Vagina (tissue), 2 donors: ENCODE results near the gene METTL24. TPM values are rescaled to one million over a fixed set of nuclear protein-coding genes. Genes with fewer than 3 reads are reported as not detected.

Experiments
- DNase-seq, 2 donors: peaks; one replicate each; pipeline ENCODE4 v3.0.0-alpha.2; 2017; ENCODE audit errors: extremely low spot score in 2 of 2
- H3K27ac ChIP-seq: fragments of 200-600 bp; sonication (generic); one replicate; pipeline ENCODE4 v1.5.1; 2019
- H3K27me3 ChIP-seq: fragments of 200-600 bp; sonication (generic); one replicate; pipeline ENCODE4 v1.5.1; 2019
- H3K36me3 ChIP-seq, 2 donors: fragments of 200-600 bp; sonication (generic); one replicate each; pipeline ENCODE4 v1.5.1; 2017 to 2019
- H3K4me1 ChIP-seq: fragments of 200-600 bp; sonication (generic); one replicate; pipeline ENCODE4 v1.5.1; 2019
- H3K4me3 ChIP-seq, 2 donors: fragments of 200-600 bp; sonication (generic); 1 replicate in 1 of 2; 2 replicates in 1 of 2; pipeline ENCODE4 v1.5.1; 2016 to 2019
- H3K9me3 ChIP-seq: fragments of 200-600 bp; sonication (generic); one replicate; pipeline ENCODE4 v1.5.1; 2019
- POLR2A ChIP-seq, 2 donors: fragments of 450-650 bp; IDR thresholded peaks; one replicate each; pipeline ENCODE4 v1.6.1; 2017; ENCODE audit warnings: antibody characterized with exemption in 2 of 2, mild to moderate bottlenecking in 2 of 2, moderate library complexity in 2 of 2
- POLR2AphosphoS5 ChIP-seq, 2 donors: sonication (generic); formaldehyde crosslinking; IDR thresholded peaks; one replicate each; pipeline ENCODE4 v1.9.0; 2017; ENCODE audit warnings: antibody characterized with exemption in 2 of 2, mild to moderate bottlenecking in 2 of 2, low read depth in 1 of 2; ENCODE audit not compliant: insufficient read depth in 1 of 2
- intact Hi-C: fragments of 100-400 bp; cut with DNase I; formaldehyde crosslinking; loops from one replicate; pipeline ENCODE4 v1.15.1; 2023
- total RNA-seq: library from RNA; depleted of rRNA; stranded (reverse); fragments of >200 nt; gene quantifications from one replicate; pipeline ENCODE4 v1.2.3, GENCODE V29; 2016
- TF ChIP-seq, protein P1 (sequence below), 3 experiments: fragments of 450-650 bp in 2 of 3; fragments of 200-600 bp in 1 of 3; sonication (generic) in 1 of 3; IDR thresholded peaks; one replicate each; pipeline ENCODE4 v1.5.1; 2017 to 2019; ENCODE audit warnings: antibody characterized with exemption in 3 of 3, mild to moderate bottlenecking in 2 of 3, moderate library complexity in 2 of 3

METTL24 gene
- total RNA-seq, 1 donor from 2014 or later: 6.6 TPM

- TF ChIP-seq POLR2AphosphoS5 (IDR thresholded peaks at IDR 0.05; ENCODE audit: insufficient read depth in 1 of 2, low read depth in 1 of 2): no peak
- Histone ChIP-seq H3K4me3 (no peak overlapping the region), H3K27ac (no peak overlapping the region), H3K9me3 (no peaks in the 10 kb centered on the region), H3K27me3 (no peaks in the 10 kb centered on the region), H3K4me1 (no peaks in the 10 kb centered on the region), H3K36me3 (no peaks in the 10 kb centered on the region)
- intact Hi-C loops: loop anchor here (10.0 kb wide), 2 partner anchors 216 to 346 kb away; partner anchors contain the start of gene WASF1
- no peak for DNase-seq
Observed at GRCh38 chr6:110390404-110390803, 32.3 kb upstream of the METTL24 start.

DNA sequence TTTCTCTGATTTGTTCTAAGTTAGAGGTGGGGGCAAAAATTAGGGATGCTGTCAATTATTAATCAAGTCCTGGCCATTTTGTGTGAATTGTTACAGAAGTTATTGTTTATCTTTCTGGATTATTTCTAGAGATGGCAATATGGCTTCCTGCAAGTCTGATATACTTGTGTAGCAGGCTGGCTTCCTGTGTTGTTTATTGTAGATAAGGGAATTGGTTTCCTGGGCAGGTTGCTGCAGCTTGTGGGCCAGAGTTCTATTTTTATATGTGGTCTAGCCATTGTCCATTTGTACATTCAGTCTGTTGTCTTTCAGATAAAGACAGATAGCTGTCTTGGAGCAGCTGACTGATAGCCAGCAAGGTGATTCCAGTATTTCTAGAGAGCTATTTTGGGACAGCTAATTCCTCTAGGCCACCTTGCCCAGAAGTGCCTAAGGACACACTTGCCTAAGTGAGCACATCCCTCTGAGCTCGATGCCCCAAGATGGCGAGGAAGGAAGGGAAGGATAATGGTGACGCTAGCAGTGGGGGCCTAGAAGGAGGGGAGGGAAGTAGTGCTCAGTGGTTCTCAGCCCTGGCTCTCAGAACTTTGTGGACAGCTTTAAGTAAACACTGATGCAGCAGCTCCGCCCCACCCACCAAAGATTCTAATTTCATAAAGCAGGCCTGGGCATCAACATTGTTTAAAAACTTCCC, 31.7 kb upstream of the METTL24 start:
- Histone ChIP-seq H3K4me1 (no peaks in the 10 kb centered on the region), H3K4me3 (no peak overlapping the region), H3K27ac (no peak overlapping the region), H3K36me3 (no peaks in the 10 kb centered on the region), H3K9me3 (no peaks in the 10 kb centered on the region), H3K27me3 (no peaks in the 10 kb centered on the region)
- no peak for DNase-seq
- intact Hi-C loops: loop anchor here (10.0 kb wide), 2 partner anchors 215 to 345 kb away; partner anchors contain the start of gene WASF1
- TF ChIP-seq, protein P1, sequence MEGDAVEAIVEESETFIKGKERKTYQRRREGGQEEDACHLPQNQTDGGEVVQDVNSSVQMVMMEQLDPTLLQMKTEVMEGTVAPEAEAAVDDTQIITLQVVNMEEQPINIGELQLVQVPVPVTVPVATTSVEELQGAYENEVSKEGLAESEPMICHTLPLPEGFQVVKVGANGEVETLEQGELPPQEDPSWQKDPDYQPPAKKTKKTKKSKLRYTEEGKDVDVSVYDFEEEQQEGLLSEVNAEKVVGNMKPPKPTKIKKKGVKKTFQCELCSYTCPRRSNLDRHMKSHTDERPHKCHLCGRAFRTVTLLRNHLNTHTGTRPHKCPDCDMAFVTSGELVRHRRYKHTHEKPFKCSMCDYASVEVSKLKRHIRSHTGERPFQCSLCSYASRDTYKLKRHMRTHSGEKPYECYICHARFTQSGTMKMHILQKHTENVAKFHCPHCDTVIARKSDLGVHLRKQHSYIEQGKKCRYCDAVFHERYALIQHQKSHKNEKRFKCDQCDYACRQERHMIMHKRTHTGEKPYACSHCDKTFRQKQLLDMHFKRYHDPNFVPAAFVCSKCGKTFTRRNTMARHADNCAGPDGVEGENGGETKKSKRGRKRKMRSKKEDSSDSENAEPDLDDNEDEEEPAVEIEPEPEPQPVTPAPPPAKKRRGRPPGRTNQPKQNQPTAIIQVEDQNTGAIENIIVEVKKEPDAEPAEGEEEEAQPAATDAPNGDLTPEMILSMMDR (IDR thresholded peaks at IDR 0.05): no peak
- TF ChIP-seq POLR2A (IDR thresholded peaks at IDR 0.05) (no peak), POLR2AphosphoS5 (IDR thresholded peaks at IDR 0.05; ENCODE audit: insufficient read depth in 1 of 2, low read depth in 1 of 2) (no peak)

GRCh38 chr6:110387986-110388385, 29.8 kb upstream of the METTL24 start:
- Histone ChIP-seq H3K36me3 (no peaks in the 10 kb centered on the region), H3K27ac (no peak overlapping the region), H3K4me3 (no peak overlapping the region), H3K27me3 (no peaks in the 10 kb centered on the region), H3K4me1 (no peaks in the 10 kb centered on the region), H3K9me3 (no peaks in the 10 kb centered on the region)
- intact Hi-C loops: no loop called here
- TF ChIP-seq POLR2A (IDR thresholded peaks at IDR 0.05) (no peak), POLR2AphosphoS5 (IDR thresholded peaks at IDR 0.05; ENCODE audit: insufficient read depth in 1 of 2, low read depth in 1 of 2) (no peak)
- TF ChIP-seq, protein P1 (IDR thresholded peaks at IDR 0.05): no peak
- no peak for DNase-seq

GRCh38 chr6:110385458-110385863, 27.3 kb upstream of the METTL24 start:
- Histone ChIP-seq H3K9me3 (no peaks in the 10 kb centered on the region), H3K27me3 (no peaks in the 10 kb centered on the region), H3K27ac (no peak overlapping the region), H3K4me3 (no peak overlapping the region), H3K4me1 (no peaks in the 10 kb centered on the region), H3K36me3 (no peaks in the 10 kb centered on the region)
- intact Hi-C loops: no loop called here
- no peak for DNase-seq
- TF ChIP-seq, protein P1 (IDR thresholded peaks at IDR 0.05): no peak
- TF ChIP-seq POLR2AphosphoS5 (IDR thresholded peaks at IDR 0.05; ENCODE audit: insufficient read depth in 1 of 2, low read depth in 1 of 2): no peak

GRCh38 chr6:110378552-110378951, 20.4 kb upstream of the METTL24 start:
- Histone ChIP-seq H3K9me3 (no peaks in the 10 kb centered on the region), H3K4me1 (no peaks in the 10 kb centered on the region), H3K36me3 (no peaks in the 10 kb centered on the region), H3K4me3 (no peak overlapping the region), H3K27me3 (no peaks in the 10 kb centered on the region), H3K27ac (no peak overlapping the region)
- TF ChIP-seq POLR2AphosphoS5 (IDR thresholded peaks at IDR 0.05; ENCODE audit: insufficient read depth in 1 of 2, low read depth in 1 of 2) (no peak), POLR2A (IDR thresholded peaks at IDR 0.05) (no peak)
- TF ChIP-seq, protein P1 (IDR thresholded peaks at IDR 0.05): no peak
- no peak for DNase-seq
- intact Hi-C loops: no loop called here
